A673 (cell line): ENCODE results near the gene TP53BP2.

Experiments
- CTCF ChIP-seq: fragments of 300-800, 200-600 bp; sonication (generic); conservative IDR thresholded peaks from 2 replicates; pipeline ENCODE4 v1.5.1; 2017; ENCODE audit warnings: low read depth, mild to moderate bottlenecking, antibody characterized with exemption, low read length, moderate library complexity, mixed read lengths
- EZH2 ChIP-seq: fragments of 200-600 bp; sonication (generic); IDR thresholded peaks from 2 replicates; pipeline ENCODE4 v1.6.1; 2017; ENCODE audit warnings: borderline replicate concordance, low read depth, mild to moderate bottlenecking, mixed read lengths, antibody characterized with exemption, low read length; ENCODE audit not compliant: poor library complexity, severe bottlenecking

- TF ChIP-seq CTCF (no peak), EZH2 (no peak)
Observed at GRCh38 chr1:223765719-223766340, 79.9 kb downstream of the TP53BP2 start.
